ENCODE data around the gene LSM4.
A peak's percentile ranks its signal among the peaks of the same experiment; 100 is the strongest.
"Not testable (repeated sequence)": the region's sequence is repeated elsewhere in the genome, so short reads cannot be mapped to it uniquely, and the experiment has no call there.

The LSM4 gene

DNA sequence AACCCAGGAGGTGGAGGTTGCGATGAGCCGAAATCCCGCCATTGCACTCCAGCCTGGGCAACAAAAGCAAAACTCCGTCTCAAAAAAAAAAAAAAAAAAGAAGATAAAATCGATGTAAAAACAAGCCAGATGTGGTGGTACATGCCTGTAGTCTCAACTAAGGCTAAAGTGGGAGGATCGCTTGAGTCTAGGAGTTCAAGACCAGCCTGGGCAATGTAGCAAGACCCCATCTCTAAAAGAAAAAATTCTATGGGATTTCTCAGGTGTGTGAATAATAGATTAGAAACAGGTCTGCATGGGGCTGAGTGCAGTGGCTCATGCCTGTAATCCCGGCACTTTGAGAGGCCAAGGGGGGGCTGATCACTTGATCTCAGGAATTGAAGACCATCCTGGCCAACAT lies 28.7 kb upstream of the LSM4 start:
- peaks cover 3% of the 10 kb centered on the region for H3K36me3 ChIP-seq (ENCODE audit: insufficient read depth, low read length)
- H3K4me1 ChIP-seq (ENCODE audit: control insufficient read depth, insufficient read depth, low read length): no peaks in the 10 kb centered on the region
- H3K4me2 ChIP-seq (ENCODE audit: low read length): no peak overlapping the region
- no peak overlapping the region for H3K9ac ChIP-seq (ENCODE audit: low read depth, low read length)
- no peaks in the 10 kb centered on the region for H3K27me3 ChIP-seq (ENCODE audit: control insufficient read depth, insufficient read depth, low read length)
- no peaks in the 10 kb centered on the region for H3K9me3 ChIP-seq (replicated peaks; ENCODE audit: low read length)
- no peak overlapping the region for H3K4me3 ChIP-seq (ENCODE audit: low read length)

DNA sequence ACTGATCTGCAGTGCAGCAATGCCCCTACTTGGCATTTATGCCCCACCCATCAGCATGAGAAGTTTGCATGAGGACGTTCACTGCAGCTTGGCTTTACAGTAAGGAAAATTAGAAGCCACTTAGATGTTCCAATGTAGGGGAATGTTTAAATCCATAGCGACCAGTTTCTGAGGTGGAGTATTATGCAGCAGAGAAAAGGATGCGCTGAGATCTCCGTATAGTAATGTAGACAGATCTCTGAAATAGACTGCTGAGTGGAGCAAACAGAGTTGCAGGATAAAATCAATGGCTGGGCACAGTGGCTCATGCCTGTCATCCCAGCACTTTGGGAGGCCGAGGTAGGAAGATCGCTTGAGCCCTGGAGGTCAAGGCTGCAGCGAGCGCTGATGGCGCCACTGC lies 27.6 kb upstream of the LSM4 start:
- Histone ChIP-seq H3K4me3 (ENCODE audit: low read length) (no peak overlapping the region), H3K36me3 (ENCODE audit: insufficient read depth, low read length) (no peaks in the 10 kb centered on the region), H3K4me2 (ENCODE audit: low read length) (no peak overlapping the region), H3K9ac (ENCODE audit: low read depth, low read length) (no peak overlapping the region), H3K27me3 (ENCODE audit: control insufficient read depth, insufficient read depth, low read length) (no peaks in the 10 kb centered on the region), H3K4me1 (ENCODE audit: control insufficient read depth, insufficient read depth, low read length) (no peaks in the 10 kb centered on the region), H3K9me3 (replicated peaks; ENCODE audit: low read length) (no peaks in the 10 kb centered on the region)

DNA sequence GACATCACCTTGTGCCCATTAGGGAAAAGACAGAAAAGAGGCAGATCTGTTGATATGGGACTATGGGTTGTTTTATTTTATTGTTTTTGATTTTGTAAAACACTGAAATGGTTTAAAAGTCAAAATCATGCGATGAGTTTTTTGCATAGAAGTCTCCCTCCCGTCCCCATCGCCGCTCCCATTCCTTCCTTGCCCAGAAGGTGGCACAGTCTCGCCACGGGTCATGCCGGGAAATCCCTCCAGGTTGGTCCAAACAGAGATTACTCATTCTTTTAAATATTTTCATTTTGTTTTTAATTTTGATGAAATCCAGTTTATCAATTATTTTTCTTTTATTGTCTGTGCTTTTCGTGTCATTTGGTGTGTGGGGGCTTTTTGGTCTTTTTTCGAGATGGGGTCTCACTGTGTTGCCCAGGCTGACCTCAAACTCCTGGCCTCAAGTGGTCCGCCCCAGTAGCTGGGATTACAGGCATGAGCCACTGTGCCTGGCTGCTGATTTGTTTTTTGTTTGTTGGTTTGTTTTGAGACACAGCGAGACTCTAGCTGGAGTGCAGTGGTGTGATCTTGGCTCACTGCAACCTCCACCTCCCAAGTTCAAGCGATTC lies 26.8 kb upstream of the LSM4 start:
- Histone ChIP-seq H3K36me3 (ENCODE audit: insufficient read depth, low read length) (no peaks in the 10 kb centered on the region), H3K9me3 (replicated peaks; ENCODE audit: low read length) (no peaks in the 10 kb centered on the region), H3K27me3 (ENCODE audit: control insufficient read depth, insufficient read depth, low read length) (no peaks in the 10 kb centered on the region), H3K4me1 (ENCODE audit: control insufficient read depth, insufficient read depth, low read length) (no peaks in the 10 kb centered on the region), H3K9ac (ENCODE audit: low read depth, low read length) (no peak overlapping the region), H3K4me2 (ENCODE audit: low read length) (no peak overlapping the region), H3K4me3 (ENCODE audit: low read length) (no peak overlapping the region)

DNA sequence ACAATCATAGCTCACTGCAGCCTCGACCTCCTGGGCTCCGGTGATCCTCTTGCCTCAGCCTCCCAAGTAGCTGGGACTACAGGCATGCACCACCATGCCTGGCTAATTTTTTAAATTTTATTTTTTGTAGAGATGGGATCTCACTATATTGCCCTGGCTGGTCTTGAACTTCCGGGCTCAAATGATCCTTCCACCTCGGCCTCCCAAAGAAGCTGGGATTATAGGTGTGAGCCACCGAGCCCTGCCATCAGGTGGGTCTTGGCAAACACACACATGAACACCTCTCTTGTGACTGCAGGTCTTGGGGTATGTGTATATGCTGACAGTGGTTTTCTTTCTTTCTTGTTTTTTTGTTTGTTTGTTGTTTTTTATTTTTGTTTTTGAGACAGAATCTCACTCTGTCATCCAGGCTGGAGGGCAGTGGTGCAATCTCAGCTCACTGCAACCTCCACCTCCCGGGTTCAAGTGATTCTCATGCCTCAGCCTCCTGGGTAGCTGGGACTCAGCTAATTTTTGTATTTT lies 26.0 kb upstream of the LSM4 start:
- H3K9me3 ChIP-seq (replicated peaks; ENCODE audit: low read length); H3K36me3 ChIP-seq (ENCODE audit: insufficient read depth, low read length); H3K4me3 ChIP-seq (ENCODE audit: low read length); H3K27me3 ChIP-seq (ENCODE audit: control insufficient read depth, insufficient read depth, low read length); H3K4me2 ChIP-seq (ENCODE audit: low read length); H3K9ac ChIP-seq (ENCODE audit: low read depth, low read length); H3K4me1 ChIP-seq (ENCODE audit: control insufficient read depth, insufficient read depth, low read length): not testable (repeated sequence)

DNA sequence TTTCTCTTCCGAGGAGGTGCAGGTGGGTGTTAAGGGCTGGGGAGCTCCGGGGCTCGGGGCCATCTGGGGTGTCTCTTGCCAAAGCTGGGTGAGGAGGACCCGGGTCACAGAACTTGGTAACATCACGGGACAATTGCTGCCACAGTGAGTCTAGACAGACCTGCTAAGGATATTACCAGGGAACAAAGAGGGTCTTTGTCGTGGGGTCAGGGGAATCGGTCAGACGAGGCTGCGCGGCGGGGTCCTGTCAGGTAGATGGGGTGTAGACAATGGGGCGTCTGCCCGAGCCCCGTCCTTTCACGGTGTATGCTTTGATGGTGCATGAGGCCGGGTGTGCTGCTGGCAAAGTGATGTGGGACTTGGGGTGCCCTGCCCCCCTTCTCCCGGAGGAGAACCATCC lies 25.3 kb upstream of the LSM4 start:
- H3K4me3 ChIP-seq (ENCODE audit: low read length): no peak overlapping the region
- no peaks in the 10 kb centered on the region for H3K4me1 ChIP-seq (ENCODE audit: control insufficient read depth, insufficient read depth, low read length)
- H3K36me3 ChIP-seq (ENCODE audit: insufficient read depth, low read length): no peaks in the 10 kb centered on the region
- H3K9ac ChIP-seq (ENCODE audit: low read depth, low read length): no peak overlapping the region
- no peaks in the 10 kb centered on the region for H3K9me3 ChIP-seq (replicated peaks; ENCODE audit: low read length)
- H3K27me3 ChIP-seq (ENCODE audit: control insufficient read depth, insufficient read depth, low read length): no peaks in the 10 kb centered on the region
- H3K4me2 ChIP-seq (ENCODE audit: low read length): no peak overlapping the region

DNA sequence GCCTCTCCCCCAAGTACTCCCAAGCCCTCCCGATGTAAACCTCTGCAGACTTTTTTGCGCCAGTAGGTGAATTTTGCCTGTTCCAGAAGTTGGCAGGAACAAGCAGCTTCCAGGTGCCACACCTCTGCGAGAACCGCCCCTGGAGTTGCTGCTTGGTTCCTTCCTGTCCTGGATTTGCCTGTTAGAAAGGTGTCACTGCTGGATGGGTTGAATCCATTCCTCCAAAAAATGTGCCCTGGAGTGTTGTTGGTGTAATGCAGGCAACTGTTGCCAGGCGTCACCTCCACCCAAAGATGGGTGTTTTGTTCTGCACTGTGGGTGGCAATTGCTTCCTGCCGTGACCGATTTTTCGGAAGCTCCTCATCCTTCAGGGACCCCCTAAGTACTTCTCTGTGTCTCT lies 23.2 kb upstream of the LSM4 start:
- no peaks in the 10 kb centered on the region for H3K9me3 ChIP-seq (replicated peaks; ENCODE audit: low read length)
- H3K4me3 ChIP-seq (ENCODE audit: low read length): no peak overlapping the region
- peaks cover 5% of the 10 kb centered on the region for H3K4me1 ChIP-seq (ENCODE audit: control insufficient read depth, insufficient read depth, low read length)
- no peak overlapping the region for H3K9ac ChIP-seq (ENCODE audit: low read depth, low read length)
- no peaks in the 10 kb centered on the region for H3K27me3 ChIP-seq (ENCODE audit: control insufficient read depth, insufficient read depth, low read length)
- no peaks in the 10 kb centered on the region for H3K36me3 ChIP-seq (ENCODE audit: insufficient read depth, low read length)
- no peak overlapping the region for H3K4me2 ChIP-seq (ENCODE audit: low read length)

DNA sequence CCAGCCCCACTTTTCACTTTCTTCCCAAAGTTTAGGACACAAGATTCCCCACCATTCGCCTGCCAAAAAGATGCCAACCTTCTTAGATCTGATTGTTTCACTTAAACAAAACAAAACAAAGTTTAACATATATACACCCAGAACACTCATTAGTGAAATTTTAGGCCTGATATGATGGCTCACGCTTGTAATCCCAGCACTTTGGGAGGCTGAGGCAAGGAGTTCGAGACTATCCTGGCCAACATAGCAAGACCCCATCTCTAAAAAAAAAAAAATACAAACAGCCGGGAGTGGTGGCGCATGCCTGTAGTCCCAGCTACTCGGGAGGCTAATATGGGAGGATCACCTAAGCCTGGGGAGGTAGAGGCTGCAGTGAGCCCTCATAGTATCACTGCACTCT lies 22.4 kb upstream of the LSM4 start:
- Histone ChIP-seq H3K9me3 (replicated peaks; ENCODE audit: low read length) (no peaks in the 10 kb centered on the region), H3K4me2 (ENCODE audit: low read length) (no peak overlapping the region), H3K9ac (ENCODE audit: low read depth, low read length) (no peak overlapping the region), H3K36me3 (ENCODE audit: insufficient read depth, low read length) (no peaks in the 10 kb centered on the region), H3K27me3 (ENCODE audit: control insufficient read depth, insufficient read depth, low read length) (no peaks in the 10 kb centered on the region), H3K4me3 (ENCODE audit: low read length) (no peak overlapping the region), H3K4me1 (ENCODE audit: control insufficient read depth, insufficient read depth, low read length) (peaks cover 9% of the 10 kb centered on the region)

DNA sequence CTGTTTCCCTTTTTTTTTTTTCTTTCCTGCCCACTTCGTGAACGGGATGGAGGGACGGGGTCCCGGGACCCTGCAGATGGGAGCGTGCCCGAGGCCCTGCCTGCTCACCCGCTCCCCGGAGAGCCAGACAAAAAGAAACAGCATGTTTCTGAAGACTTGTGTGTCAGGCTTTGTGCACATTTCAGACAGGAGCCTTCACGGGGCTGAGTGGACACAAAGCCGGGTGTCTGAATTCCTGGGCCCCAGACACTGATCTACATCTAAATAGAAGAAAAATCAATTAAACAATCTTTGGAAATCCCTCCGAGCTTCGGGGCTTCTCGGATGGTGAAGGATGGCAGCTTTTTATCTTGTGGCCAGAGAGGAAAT lies 21.7 kb upstream of the LSM4 start:
- H3K4me3 ChIP-seq (ENCODE audit: low read length): no peak overlapping the region
- no peak overlapping the region for H3K9ac ChIP-seq (ENCODE audit: low read depth, low read length)
- no peaks in the 10 kb centered on the region for H3K36me3 ChIP-seq (ENCODE audit: insufficient read depth, low read length)
- no peak overlapping the region for H3K4me2 ChIP-seq (ENCODE audit: low read length)
- H3K4me1 ChIP-seq (ENCODE audit: control insufficient read depth, insufficient read depth, low read length): peaks cover 16% of the 10 kb centered on the region
- no peaks in the 10 kb centered on the region for H3K27me3 ChIP-seq (ENCODE audit: control insufficient read depth, insufficient read depth, low read length)
- no peaks in the 10 kb centered on the region for H3K9me3 ChIP-seq (replicated peaks; ENCODE audit: low read length)

DNA sequence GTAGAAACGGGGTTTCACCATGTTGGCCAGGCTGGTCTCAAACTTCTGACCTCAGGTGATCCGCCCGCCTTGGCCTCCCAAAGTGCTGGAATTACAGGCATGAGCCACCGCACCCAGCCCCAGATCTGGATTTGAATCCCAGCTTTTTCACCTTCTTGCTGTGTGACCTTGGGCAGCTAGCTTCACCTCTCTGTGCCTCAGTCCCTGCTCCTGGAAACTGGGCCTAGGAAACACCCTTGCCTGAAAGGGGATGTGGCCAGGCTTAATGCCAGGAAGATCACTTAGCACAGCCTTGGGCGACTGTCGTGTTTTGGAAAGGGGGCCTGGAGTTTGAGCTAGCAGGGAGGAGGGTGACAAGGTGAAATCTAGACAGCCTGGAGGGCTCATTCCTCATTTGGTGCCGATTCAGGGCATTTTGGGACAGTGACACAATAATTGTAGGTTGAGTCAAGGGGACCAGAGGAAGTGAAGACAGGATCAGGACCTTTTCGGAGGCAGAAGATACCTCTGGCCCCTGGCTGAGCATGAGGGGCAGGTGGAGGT lies 19.3 kb upstream of the LSM4 start:
- H3K4me1 ChIP-seq (ENCODE audit: control insufficient read depth, insufficient read depth, low read length): peaks cover 16% of the 10 kb centered on the region
- no peaks in the 10 kb centered on the region for H3K36me3 ChIP-seq (ENCODE audit: insufficient read depth, low read length)
- H3K4me3 ChIP-seq (ENCODE audit: low read length): no peak overlapping the region
- no peak overlapping the region for H3K9ac ChIP-seq (ENCODE audit: low read depth, low read length)
- H3K9me3 ChIP-seq (replicated peaks; ENCODE audit: low read length): no peaks in the 10 kb centered on the region
- H3K4me2 ChIP-seq (ENCODE audit: low read length): no peak overlapping the region
- peaks cover 9% of the 10 kb centered on the region for H3K27me3 ChIP-seq (ENCODE audit: control insufficient read depth, insufficient read depth, low read length)

DNA sequence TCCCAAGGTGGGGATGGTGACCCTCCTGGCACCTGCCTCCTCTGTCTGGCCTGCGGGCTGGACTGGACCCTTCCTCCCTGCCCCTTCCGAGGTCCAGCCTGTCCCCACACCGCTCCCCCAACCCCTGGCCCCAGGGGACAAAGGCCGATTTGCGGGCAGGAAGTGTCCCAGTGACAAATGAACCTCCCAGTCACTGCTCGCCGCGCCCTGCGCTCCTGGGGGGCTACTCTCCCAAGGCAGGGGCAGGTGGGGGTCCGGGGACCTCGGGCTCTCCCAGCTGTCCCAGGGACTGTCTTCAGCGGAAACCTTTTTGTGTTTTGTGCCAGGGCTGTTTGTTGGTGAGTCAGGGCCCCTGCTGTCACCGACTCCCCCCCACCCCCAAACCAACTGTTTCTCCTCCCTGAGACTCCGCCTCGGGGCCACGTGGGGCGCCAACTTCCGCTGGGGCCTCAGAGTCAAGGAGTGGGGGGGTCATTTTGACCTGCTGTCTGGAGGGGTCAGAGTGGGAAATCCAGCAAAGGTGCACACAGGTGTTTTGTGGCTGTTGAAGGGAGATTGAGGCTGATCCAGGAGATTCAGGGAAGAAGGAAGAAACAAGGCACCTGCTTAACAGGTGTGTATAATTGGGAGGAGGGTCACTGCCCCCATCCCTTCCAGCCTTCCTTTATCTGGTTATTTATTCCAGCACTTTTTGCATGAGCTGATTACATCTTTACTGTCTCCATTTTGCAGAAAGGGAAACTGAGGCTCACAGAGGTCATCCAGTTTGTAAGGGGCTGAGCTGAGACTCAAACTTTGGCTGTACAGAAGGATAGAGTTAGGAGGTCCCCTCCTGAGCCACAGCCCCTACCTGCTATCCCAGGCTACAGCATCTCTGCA lies 18.4 kb upstream of the LSM4 start:
- Histone ChIP-seq H3K4me3 (ENCODE audit: low read length) (peak overlapping the region; percentile 94), H3K4me2 (ENCODE audit: low read length) (peak overlapping the region; percentile 90), H3K9me3 (replicated peaks; ENCODE audit: low read length) (no peaks in the 10 kb centered on the region), H3K36me3 (ENCODE audit: insufficient read depth, low read length) (no peaks in the 10 kb centered on the region), H3K4me1 (ENCODE audit: control insufficient read depth, insufficient read depth, low read length) (peaks cover 16% of the 10 kb centered on the region), H3K9ac (ENCODE audit: low read depth, low read length) (peak overlapping the region; percentile 72), H3K27me3 (ENCODE audit: control insufficient read depth, insufficient read depth, low read length) (peaks cover 9% of the 10 kb centered on the region)

DNA sequence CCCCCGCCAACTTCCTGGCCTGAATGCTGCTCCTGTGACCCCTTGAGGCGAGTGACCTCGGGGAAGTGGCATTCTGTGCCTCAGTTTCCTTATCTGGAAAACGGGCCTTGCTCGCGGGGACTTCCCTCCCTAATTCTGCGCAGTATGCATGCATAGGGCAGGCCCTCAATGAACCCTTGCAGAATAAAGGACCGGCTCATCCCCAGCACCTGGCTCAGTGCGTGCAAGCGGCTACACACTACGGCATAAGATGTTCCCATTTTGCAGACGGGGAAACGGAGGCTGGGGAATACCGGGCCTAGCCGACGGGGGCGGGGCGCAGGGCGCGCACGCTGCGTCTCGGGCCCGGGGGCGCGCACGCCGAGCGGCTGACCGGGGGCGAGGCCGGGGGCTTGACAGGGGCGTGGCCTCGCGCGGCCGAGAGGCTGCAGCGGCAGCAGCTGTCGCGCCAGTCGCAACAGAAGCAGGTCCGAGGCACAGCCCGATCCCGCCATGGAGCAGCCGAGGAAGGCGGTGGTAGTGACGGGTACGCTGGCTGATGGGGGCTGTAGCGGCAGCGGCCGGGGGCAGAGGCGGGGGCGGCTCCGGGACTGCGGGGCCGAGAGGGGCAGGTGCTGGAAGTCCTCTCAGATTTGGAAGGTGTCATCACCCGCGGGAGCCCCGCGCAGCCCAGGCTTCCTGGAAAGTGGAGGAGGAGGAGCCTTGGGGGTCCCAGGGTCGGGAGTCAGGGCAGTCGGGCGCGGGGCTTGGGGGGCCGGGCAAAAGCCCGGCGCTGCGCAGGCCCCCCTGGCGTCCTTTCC lies 17.5 kb upstream of the LSM4 start, which contains the start of gene PGPEP1:
Gene PGPEP1 (plus strand): TSS at position 409 of the 800 bp plus-strand sequence. CDS start 84 bp downstream, at position 493.
- Histone ChIP-seq H3K4me3 (ENCODE audit: low read length) (peak within 1 kb of the TSS; percentile 94), H3K4me1 (ENCODE audit: control insufficient read depth, insufficient read depth, low read length) (peaks cover 16% of the 10 kb centered on the region), H3K9me3 (replicated peaks; ENCODE audit: low read length) (no peaks in the 10 kb centered on the region), H3K36me3 (ENCODE audit: insufficient read depth, low read length) (no peaks in the 10 kb centered on the region), H3K9ac (ENCODE audit: low read depth, low read length) (peak within 1 kb of the TSS; percentile 72), H3K27me3 (ENCODE audit: control insufficient read depth, insufficient read depth, low read length) (peaks cover 9% of the 10 kb centered on the region), H3K4me2 (ENCODE audit: low read length) (peak within 1 kb of the TSS; percentile 90)
